Nephron (organoid): ENCODE data around the gene C8G.

ENCODE experiments used
- H3K27ac Mint-ChIP-seq, 3 experiments: 2 replicates each; pipeline ENCODE4 v1.8.0; 2020; ENCODE audit warnings: mixed read lengths in 3 of 3, mild to moderate bottlenecking in 2 of 3, moderate library complexity in 1 of 3
- H3K27me3 Mint-ChIP-seq: 2 replicates; pipeline ENCODE4 v1.8.0; 2021; ENCODE audit warnings: low read depth, mild to moderate bottlenecking, moderate library complexity, mixed read lengths
- H3K36me3 Mint-ChIP-seq: 2 replicates; pipeline ENCODE4 v1.8.0; 2020; ENCODE audit warnings: low read depth, mixed read lengths
- H3K4me1 Mint-ChIP-seq: 2 replicates; pipeline ENCODE4 v1.8.0; 2020; ENCODE audit warnings: mixed read lengths
- H3K4me3 Mint-ChIP-seq, 3 experiments: 2 replicates each; pipeline ENCODE4 v1.8.0; 2020; ENCODE audit warnings: mild to moderate bottlenecking in 3 of 3, mixed read lengths in 3 of 3, moderate library complexity in 2 of 3
- H3K9me3 Mint-ChIP-seq: 2 replicates; pipeline ENCODE4 v1.8.0; 2020; ENCODE audit warnings: mixed read lengths
- TF ChIP-seq, protein P1 (sequence below), 3 experiments: fragments of 200-600 bp; sonication (generic); IDR thresholded peaks; one replicate each; pipeline ENCODE4 v1.5.0; 2021; ENCODE audit warnings: antibody characterized with exemption in 3 of 3; ENCODE audit not compliant: unreplicated experiment in 3 of 3

Gene C8G

DNA sequence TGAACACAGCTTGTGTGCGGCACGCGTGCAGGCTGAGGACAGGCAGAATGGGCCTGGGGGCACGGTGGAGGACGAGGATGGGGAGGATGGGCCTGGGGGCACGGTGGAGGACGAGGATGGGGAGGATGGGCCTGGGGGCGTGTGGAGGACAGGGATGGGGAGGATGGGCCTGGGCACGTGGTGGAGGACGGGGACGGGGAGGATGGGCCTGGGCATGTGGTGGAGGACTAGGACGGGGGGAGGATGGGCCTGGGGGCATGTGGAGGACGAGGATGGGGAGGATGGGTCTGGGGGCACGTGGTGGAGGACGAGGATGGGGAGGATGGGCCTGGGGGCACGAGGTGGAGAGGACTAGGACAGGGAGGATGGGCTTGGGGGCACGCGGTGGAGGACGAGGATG, 22.5 kb upstream of the C8G start:
- Mint-ChIP-seq H3K27me3 (no peaks in the 10 kb centered on the region), H3K4me3 (no peak overlapping the region), H3K27ac (no peak overlapping the region), H3K9me3 (no peaks in the 10 kb centered on the region), H3K4me1 (no peaks in the 10 kb centered on the region), H3K36me3 (peaks cover 16% of the 10 kb centered on the region)
- TF ChIP-seq, protein P1, sequence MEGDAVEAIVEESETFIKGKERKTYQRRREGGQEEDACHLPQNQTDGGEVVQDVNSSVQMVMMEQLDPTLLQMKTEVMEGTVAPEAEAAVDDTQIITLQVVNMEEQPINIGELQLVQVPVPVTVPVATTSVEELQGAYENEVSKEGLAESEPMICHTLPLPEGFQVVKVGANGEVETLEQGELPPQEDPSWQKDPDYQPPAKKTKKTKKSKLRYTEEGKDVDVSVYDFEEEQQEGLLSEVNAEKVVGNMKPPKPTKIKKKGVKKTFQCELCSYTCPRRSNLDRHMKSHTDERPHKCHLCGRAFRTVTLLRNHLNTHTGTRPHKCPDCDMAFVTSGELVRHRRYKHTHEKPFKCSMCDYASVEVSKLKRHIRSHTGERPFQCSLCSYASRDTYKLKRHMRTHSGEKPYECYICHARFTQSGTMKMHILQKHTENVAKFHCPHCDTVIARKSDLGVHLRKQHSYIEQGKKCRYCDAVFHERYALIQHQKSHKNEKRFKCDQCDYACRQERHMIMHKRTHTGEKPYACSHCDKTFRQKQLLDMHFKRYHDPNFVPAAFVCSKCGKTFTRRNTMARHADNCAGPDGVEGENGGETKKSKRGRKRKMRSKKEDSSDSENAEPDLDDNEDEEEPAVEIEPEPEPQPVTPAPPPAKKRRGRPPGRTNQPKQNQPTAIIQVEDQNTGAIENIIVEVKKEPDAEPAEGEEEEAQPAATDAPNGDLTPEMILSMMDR (IDR thresholded peaks at IDR 0.05; ENCODE audit: unreplicated experiment in 3 of 3) = no peak

DNA sequence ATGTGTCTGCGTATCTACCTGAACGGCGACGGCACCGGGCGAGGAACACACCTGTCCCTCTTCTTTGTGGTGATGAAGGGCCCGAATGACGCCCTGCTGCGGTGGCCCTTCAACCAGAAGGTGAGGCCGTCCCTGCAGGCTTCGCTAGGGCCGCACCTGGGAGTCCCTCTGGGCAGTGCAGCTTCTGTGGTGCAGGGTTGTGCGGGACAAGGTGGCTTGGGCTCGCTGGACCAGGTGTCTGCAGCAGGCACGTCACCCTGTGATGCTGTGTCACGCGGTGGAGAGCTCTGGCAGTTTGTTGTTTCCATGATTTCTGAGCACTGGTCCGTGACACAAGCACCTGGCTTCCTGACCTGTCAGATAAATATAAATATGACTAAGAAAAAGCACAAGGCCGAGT, 21.2 kb upstream of the C8G start:
- Mint-ChIP-seq H3K4me1 (no peaks in the 10 kb centered on the region), H3K36me3 (peaks cover 18% of the 10 kb centered on the region), H3K4me3 (no peak overlapping the region), H3K9me3 (no peaks in the 10 kb centered on the region), H3K27ac (no peak overlapping the region), H3K27me3 (no peaks in the 10 kb centered on the region)
- TF ChIP-seq, protein P1 (IDR thresholded peaks at IDR 0.05; ENCODE audit: unreplicated experiment in 3 of 3) = no peak

DNA sequence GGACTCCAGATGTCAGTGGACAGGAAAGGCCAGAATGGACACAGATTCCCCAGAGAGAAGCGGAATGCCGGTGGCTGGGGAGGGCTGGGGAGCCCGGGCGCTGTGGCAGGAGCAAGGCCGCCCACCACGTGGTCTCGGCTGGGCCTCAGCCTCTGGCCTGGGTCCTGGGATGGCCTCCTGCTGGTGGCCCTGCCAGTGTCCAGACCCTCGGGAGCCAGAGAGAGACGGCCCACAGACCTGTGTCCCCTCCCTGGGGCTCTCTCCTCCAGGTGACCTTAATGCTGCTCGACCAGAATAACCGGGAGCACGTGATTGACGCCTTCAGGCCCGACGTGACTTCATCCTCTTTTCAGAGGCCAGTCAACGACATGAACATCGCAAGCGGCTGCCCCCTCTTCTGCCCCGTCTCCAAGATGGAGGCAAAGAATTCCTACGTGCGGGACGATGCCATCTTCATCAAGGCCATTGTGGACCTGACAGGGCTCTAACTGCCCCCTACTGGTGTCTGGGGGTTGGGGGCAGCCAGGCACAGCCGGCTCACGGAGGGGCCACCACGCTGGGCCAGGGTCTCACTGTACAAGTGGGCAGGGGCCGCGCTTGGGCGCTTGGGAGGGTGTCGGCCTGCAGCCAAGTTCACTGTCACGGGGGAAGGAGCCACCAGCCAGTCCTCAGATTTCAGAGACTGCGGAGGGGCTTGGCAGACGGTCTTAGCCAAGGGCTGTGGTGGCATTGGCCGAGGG, 19.5 kb upstream of the C8G start:
- Mint-ChIP-seq H3K4me1 (no peaks in the 10 kb centered on the region), H3K27ac (no peak overlapping the region), H3K27me3 (no peaks in the 10 kb centered on the region), H3K4me3 (no peak overlapping the region), H3K36me3 (peaks cover 11% of the 10 kb centered on the region), H3K9me3 (no peaks in the 10 kb centered on the region)
- TF ChIP-seq, protein P1 (IDR thresholded peaks at IDR 0.05; ENCODE audit: unreplicated experiment in 3 of 3) = no peak

DNA sequence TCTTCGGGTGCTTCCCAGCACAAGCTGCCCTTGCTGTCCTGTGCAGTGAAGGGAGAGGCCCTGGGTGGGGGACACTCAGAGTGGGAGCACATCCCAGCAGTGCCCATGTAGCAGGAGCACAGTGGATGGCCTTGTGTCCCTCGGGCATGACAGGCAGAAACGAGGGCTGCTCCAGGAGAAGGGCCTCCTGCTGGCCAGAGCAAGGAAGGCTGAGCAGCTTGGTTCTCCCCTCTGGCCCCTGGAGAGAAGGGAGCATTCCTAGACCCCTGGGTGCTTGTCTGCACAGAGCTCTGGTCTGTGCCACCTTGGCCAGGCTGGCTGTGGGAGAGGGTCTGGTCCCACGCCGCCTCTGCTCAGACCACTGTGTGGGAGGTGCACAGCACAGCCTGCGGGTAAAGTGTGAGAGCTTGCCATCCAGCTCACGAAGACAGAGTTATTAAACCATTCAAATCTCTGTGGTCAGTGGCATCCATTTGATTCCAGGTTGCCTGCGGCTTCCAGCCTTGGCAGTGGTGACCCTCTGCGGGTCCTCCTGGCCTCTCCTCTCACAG, 18.8 kb upstream of the C8G start:
- no peak overlapping the region for H3K27ac Mint-ChIP-seq
- TF ChIP-seq, protein P1 (IDR thresholded peaks at IDR 0.05; ENCODE audit: unreplicated experiment in 3 of 3) = no peak
- no peak overlapping the region for H3K4me3 Mint-ChIP-seq
- H3K4me1 Mint-ChIP-seq = no peaks in the 10 kb centered on the region
- H3K36me3 Mint-ChIP-seq = peaks cover 11% of the 10 kb centered on the region
- no peaks in the 10 kb centered on the region for H3K9me3 Mint-ChIP-seq
- H3K27me3 Mint-ChIP-seq = no peaks in the 10 kb centered on the region

DNA sequence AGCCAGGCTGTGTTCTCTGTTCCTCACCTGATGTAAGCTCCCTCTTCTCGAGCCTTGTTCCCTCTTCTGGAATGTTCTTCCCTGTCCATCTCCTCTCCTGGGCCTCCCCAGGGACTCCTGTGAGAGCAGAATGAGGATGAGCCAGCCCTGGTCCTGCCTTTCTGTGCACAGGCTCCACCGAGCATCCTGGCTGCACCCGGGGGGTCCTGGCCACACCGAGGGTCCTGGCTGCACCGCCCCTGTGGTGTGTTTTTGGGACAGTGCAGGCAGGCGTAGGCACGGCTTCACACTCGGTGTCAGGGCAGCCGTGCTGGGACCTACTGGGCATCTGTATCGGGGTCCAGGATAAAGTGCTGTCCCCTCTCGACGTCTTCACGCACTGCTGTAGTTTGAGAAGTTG, 18.3 kb upstream of the C8G start:
- H3K36me3 Mint-ChIP-seq = peaks cover 13% of the 10 kb centered on the region
- TF ChIP-seq, protein P1 (IDR thresholded peaks at IDR 0.05; ENCODE audit: unreplicated experiment in 3 of 3) = no peak
- H3K4me3 Mint-ChIP-seq = no peak overlapping the region
- no peaks in the 10 kb centered on the region for H3K4me1 Mint-ChIP-seq
- H3K9me3 Mint-ChIP-seq = peaks cover under 1% of the 10 kb centered on the region
- no peaks in the 10 kb centered on the region for H3K27me3 Mint-ChIP-seq
- H3K27ac Mint-ChIP-seq = no peak overlapping the region
